Osteoblast (primary cell): ENCODE results near the gene PPP1R13B. TPM values are rescaled to one million over a fixed set of nuclear protein-coding genes. Genes with fewer than 3 reads are reported as not detected.

Experiments used
- DNase-seq: peaks from one replicate; pipeline ENCODE4 v3.0.0; 2011; ENCODE audit warnings: low spot score, mixed read lengths; ENCODE audit not compliant: insufficient read length; ENCODE audit errors: missing footprints
- H2AFZ ChIP-seq: 2 replicates; pipeline ENCODE4 v1.6.0; 2011; ENCODE audit warnings: mild to moderate bottlenecking, low read length
- H3K27ac ChIP-seq: 2 replicates; pipeline ENCODE4 v1.5.1; 2011; ENCODE audit warnings: mild to moderate bottlenecking, low read depth, low read length, moderate library complexity
- H3K27me3 ChIP-seq: 2 replicates; pipeline ENCODE4 v1.6.0; 2012; ENCODE audit warnings: mild to moderate bottlenecking, control low read depth, inconsistent platforms, low read length, moderate library complexity; ENCODE audit not compliant: insufficient read depth
- H3K36me3 ChIP-seq: 2 replicates; pipeline ENCODE4 v1.5.1; 2011; ENCODE audit warnings: mild to moderate bottlenecking, low read length, control low read depth, moderate library complexity; ENCODE audit not compliant: insufficient read depth
- H3K4me1 ChIP-seq: 2 replicates; pipeline ENCODE4 v1.5.1; 2011; ENCODE audit warnings: mild to moderate bottlenecking, low read length, control low read depth, moderate library complexity; ENCODE audit not compliant: insufficient read depth
- H3K4me2 ChIP-seq: 2 replicates; pipeline ENCODE4 v1.6.0; 2011; ENCODE audit warnings: mild to moderate bottlenecking, low read length; ENCODE audit not compliant: insufficient read depth
- H3K4me3 ChIP-seq: fragments of 200-600 bp; sonication (generic); 3 replicates; pipeline ENCODE4 v1.5.1; 2012; ENCODE audit warnings: mild to moderate bottlenecking, low read length, inconsistent platforms; ENCODE audit not compliant: insufficient read depth
- H3K79me2 ChIP-seq: 2 replicates; pipeline ENCODE4 v1.6.0; 2012; ENCODE audit warnings: mild to moderate bottlenecking, low read length, control low read depth, inconsistent platforms; ENCODE audit not compliant: insufficient read depth
- H3K9me3 ChIP-seq: 2 replicates; pipeline ENCODE4 v1.5.1; 2011; ENCODE audit warnings: low read depth, low read length, control low read depth
- H4K20me1 ChIP-seq: 2 replicates; pipeline ENCODE4 v1.6.0; 2012; ENCODE audit warnings: mild to moderate bottlenecking, low read length, control low read depth; ENCODE audit not compliant: insufficient read depth
- total RNA-seq: library from RNA; depleted of rRNA; stranded (reverse); fragments of >200 nt; gene quantifications from 2 replicates; pipeline ENCODE4 v1.2.3, GENCODE V29; 2012
- TF ChIP-seq, protein P1 (sequence below): IDR thresholded peaks from 2 replicates; pipeline ENCODE4 v1.5.1; 2011; ENCODE audit warnings: mild to moderate bottlenecking, low read depth, low read length, moderate library complexity; ENCODE audit errors: extremely low read depth

The PPP1R13B gene
- total RNA-seq, 1 donor, result 3.3 TPM

DNA sequence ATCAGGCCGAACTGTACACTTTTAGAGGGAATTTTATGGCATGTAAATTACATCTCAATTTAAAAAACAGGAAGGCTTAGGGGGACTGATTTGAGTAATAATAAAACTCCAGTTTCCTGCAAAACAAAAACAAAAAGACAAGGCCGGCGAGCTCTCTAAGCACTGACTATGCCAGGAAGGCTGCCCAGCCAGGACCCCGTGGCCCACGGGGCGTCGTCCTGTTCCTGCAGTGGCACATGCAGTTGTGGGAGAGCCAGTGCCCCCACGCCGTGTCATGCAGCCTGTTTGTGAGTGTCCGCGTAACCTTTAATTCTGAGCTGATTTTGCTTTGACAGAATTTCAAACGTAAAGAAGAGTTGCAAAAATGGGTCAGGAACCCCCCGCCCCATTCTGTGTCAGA, 142.7 kb downstream of the PPP1R13B start:
- Histone ChIP-seq H3K9me3 (no peaks in the 10 kb centered on the region), H3K36me3 (peaks cover 68% of the 10 kb centered on the region), H3K4me3 (no peak overlapping the region), H3K4me1 (no peaks in the 10 kb centered on the region), H2AFZ (no peak overlapping the region), H3K79me2 (peaks cover 13% of the 10 kb centered on the region), H4K20me1 (peaks cover 13% of the 10 kb centered on the region), H3K27ac (no peak overlapping the region), H3K27me3 (no peaks in the 10 kb centered on the region), H3K4me2 (no peak overlapping the region)
- TF ChIP-seq, protein P1, sequence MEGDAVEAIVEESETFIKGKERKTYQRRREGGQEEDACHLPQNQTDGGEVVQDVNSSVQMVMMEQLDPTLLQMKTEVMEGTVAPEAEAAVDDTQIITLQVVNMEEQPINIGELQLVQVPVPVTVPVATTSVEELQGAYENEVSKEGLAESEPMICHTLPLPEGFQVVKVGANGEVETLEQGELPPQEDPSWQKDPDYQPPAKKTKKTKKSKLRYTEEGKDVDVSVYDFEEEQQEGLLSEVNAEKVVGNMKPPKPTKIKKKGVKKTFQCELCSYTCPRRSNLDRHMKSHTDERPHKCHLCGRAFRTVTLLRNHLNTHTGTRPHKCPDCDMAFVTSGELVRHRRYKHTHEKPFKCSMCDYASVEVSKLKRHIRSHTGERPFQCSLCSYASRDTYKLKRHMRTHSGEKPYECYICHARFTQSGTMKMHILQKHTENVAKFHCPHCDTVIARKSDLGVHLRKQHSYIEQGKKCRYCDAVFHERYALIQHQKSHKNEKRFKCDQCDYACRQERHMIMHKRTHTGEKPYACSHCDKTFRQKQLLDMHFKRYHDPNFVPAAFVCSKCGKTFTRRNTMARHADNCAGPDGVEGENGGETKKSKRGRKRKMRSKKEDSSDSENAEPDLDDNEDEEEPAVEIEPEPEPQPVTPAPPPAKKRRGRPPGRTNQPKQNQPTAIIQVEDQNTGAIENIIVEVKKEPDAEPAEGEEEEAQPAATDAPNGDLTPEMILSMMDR, result no peak
- no peak for DNase-seq

DNA sequence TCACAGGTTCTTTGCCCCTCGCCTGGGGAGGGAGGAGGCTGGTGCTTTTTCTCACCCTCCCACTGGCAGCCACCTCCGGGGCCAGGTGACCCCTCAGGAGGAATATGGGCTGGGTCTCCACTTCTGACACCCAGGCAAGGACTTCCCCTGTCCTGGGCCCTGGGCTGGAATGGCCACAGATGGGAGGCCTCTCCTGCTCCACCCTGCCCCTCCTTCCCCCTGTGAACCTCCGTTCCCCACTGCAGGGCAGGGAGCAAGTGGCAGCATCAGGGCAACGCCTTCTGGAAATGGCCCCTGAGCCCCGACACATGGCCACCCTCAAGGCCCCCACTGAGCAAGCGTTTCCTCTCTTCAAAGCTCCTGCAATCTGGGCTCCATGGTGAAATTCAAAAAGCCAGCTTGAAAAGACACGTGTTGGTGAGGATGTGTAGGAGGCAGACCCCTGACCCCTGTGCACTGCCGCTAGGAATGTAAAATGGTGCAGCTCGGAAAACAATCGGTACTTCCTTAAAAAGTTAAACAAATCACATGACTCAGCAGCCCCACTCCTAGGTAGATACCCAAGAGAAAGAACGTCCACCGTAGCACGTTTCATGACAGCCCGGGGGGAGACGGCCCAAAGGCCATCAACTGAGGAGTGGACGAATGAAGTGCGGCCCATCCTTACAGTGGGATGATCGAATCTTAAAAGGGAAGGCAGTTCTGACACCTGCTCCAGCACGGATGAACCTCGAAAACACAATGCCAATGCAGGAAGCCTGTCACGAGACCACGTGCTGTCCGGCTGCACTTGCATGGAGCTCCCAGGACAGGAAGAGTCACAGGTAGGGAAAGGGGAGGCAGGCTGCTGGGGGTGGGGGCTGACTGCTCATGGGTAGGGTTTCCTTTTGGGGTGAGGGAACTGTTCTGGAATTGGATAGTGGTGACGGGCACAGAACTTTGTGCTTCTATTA, 143.7 kb downstream of the PPP1R13B start:
- DNase-seq, result no peak
- no peak overlapping the region for H3K4me3 ChIP-seq

DNA sequence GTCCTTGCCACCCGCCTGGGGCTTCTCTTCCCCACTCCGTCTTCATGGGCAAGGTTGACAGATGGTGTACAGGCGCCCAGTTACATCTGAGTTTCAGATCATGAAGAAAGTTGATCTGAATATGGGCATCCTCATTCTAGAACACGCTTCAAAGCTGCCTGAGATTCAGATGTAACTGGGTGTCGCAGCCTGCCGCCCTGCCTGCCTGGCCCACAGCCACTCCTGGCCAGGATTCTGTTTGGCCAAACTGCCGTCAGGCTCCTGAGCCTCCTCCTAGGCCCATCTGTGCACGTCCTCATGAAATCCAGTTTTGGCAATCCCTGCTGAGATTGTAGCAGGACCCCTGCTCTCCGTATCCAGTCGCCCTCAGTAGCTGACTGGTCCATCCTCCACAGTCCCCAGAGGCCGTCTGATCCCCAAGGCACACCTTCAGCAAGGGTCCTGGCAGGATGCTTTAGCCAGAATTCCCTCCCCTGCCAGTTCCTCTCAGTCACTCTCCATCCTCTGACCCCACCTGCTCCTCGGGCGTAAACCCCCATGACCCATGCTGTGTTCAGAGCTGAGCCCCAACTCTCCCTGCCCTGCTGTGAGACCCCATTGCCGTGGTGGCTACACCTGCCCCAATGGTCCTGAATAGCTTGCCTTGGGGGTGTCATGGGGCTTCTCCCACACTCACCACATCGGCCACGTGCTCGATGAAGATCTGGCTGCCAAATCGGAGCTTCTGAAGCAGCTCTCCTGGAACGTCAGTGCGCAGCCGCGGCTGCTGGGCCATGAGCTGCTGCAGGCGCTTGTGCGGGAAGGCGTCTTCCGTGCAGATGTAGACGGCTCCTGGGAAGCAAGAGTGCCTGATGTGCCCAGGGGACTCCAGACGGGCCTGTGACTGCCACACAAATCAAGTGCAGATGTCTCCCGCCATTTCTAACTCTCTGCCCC, 144.6 kb downstream of the PPP1R13B start:
- no peak overlapping the region for H3K4me3 ChIP-seq
- DNase-seq, result peak; percentile 69
- peaks cover 70% of the 10 kb centered on the region for H3K36me3 ChIP-seq
- no peak overlapping the region for H2AFZ ChIP-seq
- no peaks in the 10 kb centered on the region for H3K4me1 ChIP-seq
- peaks cover 24% of the 10 kb centered on the region for H3K79me2 ChIP-seq
- no peak overlapping the region for H3K4me2 ChIP-seq
- TF ChIP-seq, protein P1, result no peak
- H3K27me3 ChIP-seq, result no peaks in the 10 kb centered on the region
- peaks cover 9% of the 10 kb centered on the region for H4K20me1 ChIP-seq
- no peak overlapping the region for H3K27ac ChIP-seq
- no peaks in the 10 kb centered on the region for H3K9me3 ChIP-seq

More for the DNA sequence above, 143.7 kb downstream of the PPP1R13B start:
- Histone ChIP-seq H3K27me3 (no peaks in the 10 kb centered on the region), H2AFZ (no peak overlapping the region), H3K4me2 (no peak overlapping the region), H3K9me3 (no peaks in the 10 kb centered on the region), H3K36me3 (peaks cover 69% of the 10 kb centered on the region), H4K20me1 (peaks cover 13% of the 10 kb centered on the region), H3K79me2 (peaks cover 21% of the 10 kb centered on the region), H3K27ac (no peak overlapping the region), H3K4me1 (no peaks in the 10 kb centered on the region)
- TF ChIP-seq, protein P1, result no peak
